K562 (cell line): ENCODE measurements around the gene KRT35. TPM values are rescaled to one million over a fixed set of nuclear protein-coding genes. Genes with fewer than 3 reads are reported as not detected.

Experiments
- CBX1 ChIP-seq: sonication (generic); IDR thresholded peaks from 2 replicates; pipeline ENCODE4 v1.6.1; 2016; ENCODE audit warnings: antibody characterized with exemption, low read depth, mild to moderate bottlenecking
- DACH1 ChIP-seq: fragments of 450-650 bp; IDR thresholded peaks from 2 replicates; pipeline ENCODE4 v1.6.1; 2018; ENCODE audit not compliant: partially characterized antibody
- ERF ChIP-seq: fragments of 450-650 bp; formaldehyde crosslinking; IDR thresholded peaks from 2 replicates; pipeline ENCODE4 v1.4.0; 2020; ENCODE audit warnings: mild to moderate bottlenecking, mixed read lengths
- FOXK2 ChIP-seq, 2 experiments: fragments of 450-650 bp; IDR thresholded peaks in 1 of 2; conservative IDR thresholded peaks in 1 of 2; 2 replicates each; pipeline ENCODE4 v1.6.1; 2016; ENCODE audit warnings: low read depth in 2 of 2, mild to moderate bottlenecking in 1 of 2
- GABPB1 ChIP-seq: sonication (generic); formaldehyde crosslinking; IDR thresholded peaks from 2 replicates; pipeline ENCODE4 v1.8.0; 2022; ENCODE audit warnings: mild to moderate bottlenecking, missing genetic modification reagents
- GTF2F1 ChIP-seq: IDR thresholded peaks from 2 replicates; pipeline ENCODE4 v1.6.1; 2011; ENCODE audit warnings: low read depth, low read length, improper control_type of control experiment
- HDAC6 ChIP-seq: IDR thresholded peaks from 2 replicates; pipeline ENCODE4 v1.6.1; 2012; ENCODE audit warnings: low read depth, mild to moderate bottlenecking, control low read depth, inconsistent platforms, low read length, moderate library complexity
- HNRNPUL1 ChIP-seq: fragments of 200-400 bp; formaldehyde crosslinking; IDR thresholded peaks from 2 replicates; pipeline ENCODE4 v1.6.1; 2017; ENCODE audit warnings: low read length
- HOXB6 ChIP-seq: fragments of 250-450 bp; sonication (Bioruptor Pico); IDR thresholded peaks from 2 replicates; pipeline ENCODE4 v1.5.1; 2022; ENCODE audit warnings: mild to moderate bottlenecking, borderline replicate concordance
- KLF16 ChIP-seq: IDR thresholded peaks from 2 replicates; pipeline ENCODE4 v1.6.1; 2016; ENCODE audit warnings: antibody characterized with exemption
- MBD2 ChIP-seq: sonication (generic); IDR thresholded peaks from 2 replicates; pipeline ENCODE4 v1.6.1; 2016; ENCODE audit warnings: low read depth, borderline replicate concordance
- MYBL2 ChIP-seq, 2 experiments: fragments of 450-650 bp in 1 of 2; sonication (generic) in 1 of 2; formaldehyde crosslinking in 1 of 2; IDR thresholded peaks; 2 replicates each; pipeline versions ENCODE4 v1.6.1 to v1.8.1; 2017 to 2022; ENCODE audit warnings: borderline replicate concordance in 1 of 2, inconsistent platforms in 1 of 2, low read depth in 1 of 2, mild to moderate bottlenecking in 1 of 2, missing genetic modification reagents in 1 of 2, moderate library complexity in 1 of 2
- NFXL1 ChIP-seq: fragments of 450-650 bp; formaldehyde crosslinking; IDR thresholded peaks from 2 replicates; pipeline ENCODE4 v1.4.0; 2021; ENCODE audit warnings: mild to moderate bottlenecking
- OTX1 ChIP-seq: fragments of 450-650 bp; formaldehyde crosslinking; IDR thresholded peaks from 2 replicates; pipeline ENCODE4 v1.4.0; 2022; ENCODE audit warnings: mild to moderate bottlenecking
- POLR2AphosphoS5 ChIP-seq: IDR thresholded peaks from 2 replicates; pipeline ENCODE4 v1.6.1; 2011; ENCODE audit warnings: mild to moderate bottlenecking, low read depth, low read length, moderate library complexity; ENCODE audit not compliant: control insufficient read depth, insufficient read depth
- SUPT5H ChIP-seq: fragments of 450-650 bp; IDR thresholded peaks from 2 replicates; pipeline ENCODE4 v1.6.1; 2016
- TCF7L2 ChIP-seq: fragments of 150-350 bp; IDR thresholded peaks from 2 replicates; pipeline ENCODE4 v1.6.1; 2016; ENCODE audit warnings: low read depth, mild to moderate bottlenecking, low read length, moderate library complexity
- XRCC5 ChIP-seq: fragments of 200-400 bp; formaldehyde crosslinking; IDR thresholded peaks from 2 replicates; pipeline ENCODE4 v1.6.1; 2017; ENCODE audit warnings: low read depth, mild to moderate bottlenecking, low read length
- ZBTB7A ChIP-seq: IDR thresholded peaks from 2 replicates; pipeline ENCODE4 v1.6.1; 2011; ENCODE audit warnings: low read depth, mild to moderate bottlenecking, low read length, moderate library complexity, borderline replicate concordance; ENCODE audit not compliant: control insufficient read depth
- ZNF76 ChIP-seq: fragments of 250-450 bp; sonication (Bioruptor Pico); IDR thresholded peaks from 2 replicates; pipeline ENCODE4 v1.4.0; 2020; ENCODE audit warnings: mild to moderate bottlenecking, moderate library complexity, borderline replicate concordance
- polyA plus RNA-seq, 8 experiments: library from polyadenylated mRNA; depleted of rRNA in 4 of 8; stranded (reverse) in 5 of 8; unstranded in 3 of 8; fragments of >200 nt; fragmentation: Nextera tagmentation in 2 of 8; fragmentation: Illumina TruSeq in 1 of 8; extraction: Ambion mirVana in 2 of 8; extraction: Trizol in 1 of 8; gene quantifications; 2 replicates each; pipeline versions ENCODE4 v1.2.1 to v1.2.3, GENCODE V29; 2011 to 2014; ENCODE audit warnings: inconsistent platforms in 1 of 8, missing spikeins in 1 of 8
- total RNA-seq, 7 experiments: library from RNA; depleted of rRNA in 6 of 7; stranded (reverse); fragments of >200 nt in 6 of 7; fragmentation: Illumina TruSeq in 2 of 7; extraction: Trizol in 2 of 7; gene quantifications; 2 replicates each; pipeline versions ENCODE4 v1.2.1 to v1.2.3, GENCODE V29; 2011 to 2021; ENCODE audit warnings: low replicate concordance in 1 of 7
- TF ChIP-seq, protein P1 (sequence below): fragments of 250-450 bp; sonication (Bioruptor Pico); IDR thresholded peaks from 2 replicates; pipeline ENCODE4 v1.8.0; 2021; ENCODE audit warnings: borderline replicate concordance, mild to moderate bottlenecking, moderate library complexity; ENCODE audit not compliant: poor library complexity, severe bottlenecking
- TF ChIP-seq, protein P2 (sequence below): sonication (generic); formaldehyde crosslinking; IDR thresholded peaks from 2 replicates; pipeline ENCODE4 v1.8.0; 2022; ENCODE audit warnings: mild to moderate bottlenecking, missing genetic modification reagents
- TF ChIP-seq, protein P3 (sequence below): fragments of 450-650 bp; formaldehyde crosslinking; IDR thresholded peaks from 2 replicates; pipeline ENCODE4 v1.4.0; 2022; ENCODE audit warnings: missing genetic modification characterization
- TF ChIP-seq, protein P4 (sequence below): sonication (generic); formaldehyde crosslinking; IDR thresholded peaks from 2 replicates; pipeline ENCODE4 v1.9.0; 2022; ENCODE audit warnings: mild to moderate bottlenecking, missing genetic modification reagents
- TF ChIP-seq, protein P5 (sequence below): sonication (generic); formaldehyde crosslinking; IDR thresholded peaks from 2 replicates; pipeline ENCODE4 v1.8.0; 2022; ENCODE audit warnings: missing genetic modification reagents, mild to moderate bottlenecking, moderate library complexity, borderline replicate concordance

The KRT35 gene
- total and polyA plus RNA-seq, 9 of the 15 experiments (the other 6 are each of a cell fraction or from before 2014, with no cell fraction given): not detected

DNA sequence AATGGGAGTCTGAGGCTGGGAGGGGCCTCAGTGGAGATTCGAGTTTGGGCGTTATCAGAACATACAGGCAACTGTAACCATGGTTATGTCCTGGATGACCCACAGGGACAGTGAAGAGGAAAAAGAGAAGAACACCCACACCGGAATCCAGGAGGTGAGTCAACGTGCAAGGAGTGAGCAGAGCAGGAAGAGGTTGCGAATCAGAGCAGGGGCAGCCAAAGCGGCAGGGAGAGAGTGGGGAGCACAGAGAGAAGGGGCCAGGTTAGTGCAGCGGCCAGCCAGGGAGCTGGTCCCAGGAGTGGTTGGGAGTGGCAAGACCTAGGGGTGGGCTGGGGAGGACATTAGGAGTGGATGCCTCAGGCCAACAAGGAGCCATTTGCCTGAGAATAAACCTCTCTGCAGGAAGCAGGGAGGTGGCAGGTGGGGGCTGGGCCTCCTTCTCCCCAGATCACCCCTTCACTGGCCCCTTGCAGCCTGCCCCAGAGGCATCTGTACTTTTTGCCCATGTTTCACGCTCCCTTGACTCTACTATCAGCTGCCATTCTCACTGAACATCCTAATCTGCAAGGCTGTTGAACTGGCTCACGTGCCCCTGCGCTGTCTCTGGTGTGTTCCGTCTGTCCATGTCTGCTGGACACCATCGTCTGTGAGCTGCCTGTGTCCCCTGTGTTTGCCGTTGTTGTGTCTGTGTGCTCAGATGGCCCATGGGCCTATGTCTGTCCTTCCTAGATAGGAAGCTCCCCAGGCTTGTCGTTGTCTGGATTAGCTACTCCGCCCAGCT lies 19.4 kb upstream of the KRT35 start (continued):
- TF ChIP-seq, protein P1, sequence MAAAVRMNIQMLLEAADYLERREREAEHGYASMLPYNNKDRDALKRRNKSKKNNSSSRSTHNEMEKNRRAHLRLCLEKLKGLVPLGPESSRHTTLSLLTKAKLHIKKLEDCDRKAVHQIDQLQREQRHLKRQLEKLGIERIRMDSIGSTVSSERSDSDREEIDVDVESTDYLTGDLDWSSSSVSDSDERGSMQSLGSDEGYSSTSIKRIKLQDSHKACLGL: no peak
- no peak for TF ChIP-seq NFXL1 (CRISPR knock-in tag)
- TF ChIP-seq XRCC5: no peak
- TF ChIP-seq, protein P2, sequence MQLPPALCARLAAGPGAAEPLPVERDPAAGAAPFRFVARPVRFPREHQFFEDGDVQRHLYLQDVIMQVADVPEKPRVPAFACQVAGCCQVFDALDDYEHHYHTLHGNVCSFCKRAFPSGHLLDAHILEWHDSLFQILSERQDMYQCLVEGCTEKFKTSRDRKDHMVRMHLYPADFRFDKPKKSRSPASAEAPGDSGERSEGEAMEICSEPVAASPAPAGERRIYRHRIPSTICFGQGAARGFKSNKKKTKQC (CRISPR knock-in tag): no peak
- TF ChIP-seq, protein P3, sequence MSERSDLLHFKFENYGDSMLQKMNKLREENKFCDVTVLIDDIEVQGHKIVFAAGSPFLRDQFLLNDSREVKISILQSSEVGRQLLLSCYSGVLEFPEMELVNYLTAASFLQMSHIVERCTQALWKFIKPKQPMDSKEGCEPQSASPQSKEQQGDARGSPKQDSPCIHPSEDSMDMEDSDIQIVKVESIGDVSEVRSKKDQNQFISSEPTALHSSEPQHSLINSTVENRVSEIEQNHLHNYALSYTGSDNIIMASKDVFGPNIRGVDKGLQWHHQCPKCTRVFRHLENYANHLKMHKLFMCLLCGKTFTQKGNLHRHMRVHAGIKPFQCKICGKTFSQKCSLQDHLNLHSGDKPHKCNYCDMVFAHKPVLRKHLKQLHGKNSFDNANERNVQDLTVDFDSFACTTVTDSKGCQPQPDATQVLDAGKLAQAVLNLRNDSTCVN (CRISPR knock-in tag): no peak
- TF ChIP-seq HOXB6 (CRISPR knock-in tag): no peak
- no peak for TF ChIP-seq HDAC6
- TF ChIP-seq HNRNPUL1: no peak
- TF ChIP-seq GTF2F1: no peak
- TF ChIP-seq SUPT5H: peak; percentile 61; the same call in 1 of the 2 replicates
- TF ChIP-seq, protein P4, sequence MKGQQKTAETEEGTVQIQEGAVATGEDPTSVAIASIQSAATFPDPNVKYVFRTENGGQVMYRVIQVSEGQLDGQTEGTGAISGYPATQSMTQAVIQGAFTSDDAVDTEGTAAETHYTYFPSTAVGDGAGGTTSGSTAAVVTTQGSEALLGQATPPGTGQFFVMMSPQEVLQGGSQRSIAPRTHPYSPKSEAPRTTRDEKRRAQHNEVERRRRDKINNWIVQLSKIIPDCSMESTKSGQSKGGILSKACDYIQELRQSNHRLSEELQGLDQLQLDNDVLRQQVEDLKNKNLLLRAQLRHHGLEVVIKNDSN (CRISPR knock-in tag): peak; percentile 57
- no peak for TF ChIP-seq ZNF76 (CRISPR knock-in tag)
- TF ChIP-seq, protein P5, sequence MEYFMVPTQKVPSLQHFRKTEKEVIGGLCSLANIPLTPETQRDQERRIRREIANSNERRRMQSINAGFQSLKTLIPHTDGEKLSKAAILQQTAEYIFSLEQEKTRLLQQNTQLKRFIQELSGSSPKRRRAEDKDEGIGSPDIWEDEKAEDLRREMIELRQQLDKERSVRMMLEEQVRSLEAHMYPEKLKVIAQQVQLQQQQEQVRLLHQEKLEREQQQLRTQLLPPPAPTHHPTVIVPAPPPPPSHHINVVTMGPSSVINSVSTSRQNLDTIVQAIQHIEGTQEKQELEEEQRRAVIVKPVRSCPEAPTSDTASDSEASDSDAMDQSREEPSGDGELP: 0 out of 2 replicates have a peak, but pooled peaks have one; percentile 32
- no peak for TF ChIP-seq GABPB1 (CRISPR knock-in tag)
- TF ChIP-seq MYBL2 (IDR thresholded peaks at IDR 0.05; ENCODE audit: low read depth): no peak
- no peak for TF ChIP-seq MYBL2 (CRISPR knock-in tag; IDR thresholded peaks at IDR 0.05; ENCODE audit: borderline replicate concordance)
- TF ChIP-seq KLF16: no peak
- no peak for TF ChIP-seq OTX1
- TF ChIP-seq TCF7L2: no peak
- peak; percentile 26 for TF ChIP-seq DACH1
- TF ChIP-seq POLR2AphosphoS5: 0 out of 2 replicates have a peak, but pooled peaks have one; percentile 27
- 0 out of 4 replicates have a peak, but pooled peaks of 1 of the 2 experiments have one; percentile 33 for TF ChIP-seq FOXK2 (conservative IDR thresholded peaks at IDR 0.05 in 1 of 2, IDR thresholded peaks at IDR 0.05 in 1 of 2; ENCODE audit: low read depth in 2 of 2)
- peak; percentile 15; the same call in 1 of the 2 replicates for TF ChIP-seq ZBTB7A
- TF ChIP-seq CBX1: no peak
- peak; percentile 11; the same call in 1 of the 2 replicates for TF ChIP-seq MBD2
- no peak for TF ChIP-seq ERF
